NCI-H2227 (cell line): ENCODE measurements around the gene NXPH4.

Source experiments
- DNase-seq: peaks from one replicate; lab custom pipeline; 2025; ENCODE audit not compliant: unreplicated experiment; lab: John Stamatoyannopoulos, UW

NXPH4 gene

GRCh38 chr12:57202321-57202720, 14.3 kb upstream of the NXPH4 start:
- no peak for DNase-seq

- no peak for DNase-seq
Measured at GRCh38 chr12:57203201-57203600, 13.4 kb upstream of the NXPH4 start.

- no peak for DNase-seq
Measured at GRCh38 chr12:57203791-57204190, 12.8 kb upstream of the NXPH4 start.

- no peak for DNase-seq
Measured at GRCh38 chr12:57204454-57204853, 12.1 kb upstream of the NXPH4 start.

- no peak for DNase-seq
Measured at GRCh38 chr12:57205186-57205585, 11.4 kb upstream of the NXPH4 start.

GRCh38 chr12:57205931-57206330, 10.7 kb upstream of the NXPH4 start:
- DNase-seq, result no peak

GRCh38 chr12:57207731-57208630, 8.6 kb upstream of the NXPH4 start:
- DNase-seq, result no peak

- DNase-seq, result no peak
Measured at GRCh38 chr12:57208631-57209282, 7.8 kb upstream of the NXPH4 start.

GRCh38 chr12:57209916-57210315, 6.7 kb upstream of the NXPH4 start:
- DNase-seq, result no peak

- DNase-seq, result no peak
Measured at GRCh38 chr12:57210461-57210860, 6.1 kb upstream of the NXPH4 start.

- no peak for DNase-seq
Measured at GRCh38 chr12:57210926-57211692, 5.5 kb upstream of the NXPH4 start.

- DNase-seq, result no peak
Measured at GRCh38 chr12:57211791-57212700, 4.5 kb upstream of the NXPH4 start.

GRCh38 chr12:57212701-57213057, 3.9 kb upstream of the NXPH4 start:
- DNase-seq, result no peak

- peak; percentile 83 for DNase-seq
Measured at GRCh38 chr12:57213058-57213715, 3.4 kb upstream of the NXPH4 start.

- no peak for DNase-seq
Measured at GRCh38 chr12:57213763-57214397, 2.7 kb upstream of the NXPH4 start.

- DNase-seq, result peak; percentile 68
Measured at GRCh38 chr12:57214398-57214781, 2.2 kb upstream of the NXPH4 start.

GRCh38 chr12:57215065-57215464, 1.5 kb upstream of the NXPH4 start:
- DNase-seq, result no peak

- DNase-seq, result no peak
Measured at GRCh38 chr12:57215668-57216013, 953 bp upstream of the NXPH4 start.

- DNase-seq, result no peak
Measured at GRCh38 chr12:57216921-57217879, 606 bp downstream of the NXPH4 start.
